GM19043 (cell line): ENCODE measurements around the gene PTPMT1.

Experiments used
- ATAC-seq: cut with Tn5 transposase; IDR thresholded peaks from one replicate; pipeline ENCODE4 v1.9.1; 2021; ENCODE audit warnings: low read depth; ENCODE audit not compliant: unreplicated experiment

The PTPMT1 gene

GRCh38 chr11:47605921-47606320 lies 40.5 kb downstream of the PTPMT1 start:
- ATAC-seq: no peak

- no peak for ATAC-seq
These were observed 41.3 kb downstream of the PTPMT1 start for GRCh38 chr11:47606731-47607130.

GRCh38 chr11:47607380-47607779 lies 42.0 kb downstream of the PTPMT1 start:
- no peak for ATAC-seq

- no peak for ATAC-seq
These were observed 44.3 kb downstream of the PTPMT1 start for GRCh38 chr11:47609675-47610074.

GRCh38 chr11:47611348-47611794 lies 46.0 kb downstream of the PTPMT1 start:
- ATAC-seq: peak; percentile 89

GRCh38 chr11:47615249-47615648 lies 49.9 kb downstream of the PTPMT1 start:
- ATAC-seq: no peak

GRCh38 chr11:47616726-47617416 lies 51.5 kb downstream of the PTPMT1 start:
- ATAC-seq: no peak

GRCh38 chr11:47617417-47617809 lies 52.0 kb downstream of the PTPMT1 start:
- no peak for ATAC-seq

GRCh38 chr11:47620836-47621378 lies 55.5 kb downstream of the PTPMT1 start:
- ATAC-seq: no peak
